Natural killer cell (primary cell): Measurements from ENCODE around the gene NXF1. TPM values are rescaled to one million over a fixed set of nuclear protein-coding genes. Genes with fewer than 3 reads are reported as not detected.

ENCODE experiments used
- ATAC-seq, 3 donors: fragments of 150-1000 bp in 2 of 3; fragments of 200-7000 bp in 1 of 3; cut with Tn5 transposase; 1 replicate in 1 of 3; 2 replicates in 2 of 3; pipeline ENCODE4 v1.10.0; 2021; ENCODE audit warnings: mild to moderate bottlenecking in 2 of 3, moderate library complexity in 2 of 3
- DNase-seq, 2 donors: peaks; one replicate each; pipeline versions ENCODE4 v3.0.0 to v3.0.0-alpha.2; 2013 to 2021; ENCODE audit warnings: mixed read lengths in 1 of 2
- H3K27ac ChIP-seq: one replicate; pipeline ENCODE4 v1.5.1; 2013; ENCODE audit warnings: mild to moderate bottlenecking, low read length
- H3K27me3 ChIP-seq: one replicate; pipeline ENCODE4 v1.6.1; 2013; ENCODE audit warnings: low read length; ENCODE audit not compliant: control insufficient read depth, insufficient read depth
- H3K36me3 ChIP-seq: one replicate; pipeline ENCODE4 v1.6.1; 2013; ENCODE audit warnings: low read length; ENCODE audit not compliant: control insufficient read depth, insufficient read depth
- H3K4me1 ChIP-seq: one replicate; pipeline ENCODE4 v1.6.1; 2013; ENCODE audit warnings: low read length; ENCODE audit not compliant: control insufficient read depth, insufficient read depth
- H3K4me3 ChIP-seq: one replicate; pipeline ENCODE4 v1.5.1; 2013; ENCODE audit warnings: low read length
- H3K9me3 ChIP-seq: one replicate; pipeline ENCODE4 v1.6.1; 2013; ENCODE audit warnings: low read length; ENCODE audit not compliant: control insufficient read depth, insufficient read depth
- H3K27ac Mint-ChIP-seq, 2 donors: one replicate each; pipeline ENCODE4 v1.8.0; 2022; ENCODE audit warnings: mild to moderate bottlenecking in 2 of 2, mixed read lengths in 2 of 2, moderate library complexity in 1 of 2
- H3K27me3 Mint-ChIP-seq, 2 donors: one replicate each; pipeline ENCODE4 v1.8.0; 2022; ENCODE audit warnings: low read depth in 2 of 2, mixed read lengths in 2 of 2
- H3K36me3 Mint-ChIP-seq: one replicate; pipeline ENCODE4 v1.8.0; 2022; ENCODE audit warnings: mixed read lengths
- H3K4me1 Mint-ChIP-seq, 2 donors: one replicate each; pipeline ENCODE4 v1.8.0; 2022; ENCODE audit warnings: mixed read lengths in 2 of 2
- H3K4me3 Mint-ChIP-seq: one replicate; pipeline ENCODE4 v1.8.0; 2022; ENCODE audit warnings: mild to moderate bottlenecking, moderate library complexity, mixed read lengths
- H3K9me3 Mint-ChIP-seq, 2 donors: one replicate each; pipeline ENCODE4 v1.8.0; 2022; ENCODE audit warnings: mixed read lengths in 2 of 2
- CTCF ChIP-seq: fragments of 200-600 bp; IDR thresholded peaks from one replicate; pipeline ENCODE4 v1.8.0; 2022; ENCODE audit warnings: antibody characterized with exemption
- WGBS: methylation state at CpG from one replicate; pipeline ENCODE4 v1.1.7; 2013; ENCODE audit warnings: missing lambda C conversion rate; ENCODE audit not compliant: insufficient coverage; 5-methylcytosine and 5-hydroxymethylcytosine counted together
- intact Hi-C: fragments of 100-400 bp; cut with micrococcal nuclease; formaldehyde crosslinking; loops from one replicate; pipeline ENCODE4 v1.14.2; 2022
- total RNA-seq, 4 donors: library from RNA; stranded (reverse); fragments of 120-200 nt in 1 of 4; gene quantifications; one replicate each; pipeline versions ENCODE4 v1.2.3 to v1.2.4, GENCODE V29; 2013 to 2022

Gene NXF1
- total RNA-seq, 3 donors from 2014 or later (not counting 1 experiment from before 2014, with no cell fraction given) = 284 to 341 (median 319) TPM

- H3K9me3 ChIP-seq = no peaks in the 10 kb centered on the region
- TF ChIP-seq CTCF = no peak
- peaks cover 18% of the 10 kb centered on the region for H3K36me3 Mint-ChIP-seq
- no peaks in the 10 kb centered on the region for H3K9me3 Mint-ChIP-seq
- H3K4me3 Mint-ChIP-seq = peak overlapping the region; percentile 35
- intact Hi-C loops = no loop called here
- no peak overlapping the region for H3K27ac ChIP-seq
- H3K4me1 Mint-ChIP-seq = peaks cover 45% of the 10 kb centered on the region in 2 donors
- no peak overlapping the region for H3K4me3 ChIP-seq
- no peaks in the 10 kb centered on the region for H3K27me3 ChIP-seq
- H3K36me3 ChIP-seq = peaks cover 33% of the 10 kb centered on the region
- peaks cover 31% of the 10 kb centered on the region for H3K4me1 ChIP-seq
- H3K27me3 Mint-ChIP-seq = no peaks in the 10 kb centered on the region
- DNase-seq (no peak), ATAC-seq (no peak)
- H3K27ac Mint-ChIP-seq = peak overlapping the region; percentile 49 to 97
Observed at GRCh38 chr11:62852523-62853188, 47.4 kb upstream of the NXF1 start.

DNA sequence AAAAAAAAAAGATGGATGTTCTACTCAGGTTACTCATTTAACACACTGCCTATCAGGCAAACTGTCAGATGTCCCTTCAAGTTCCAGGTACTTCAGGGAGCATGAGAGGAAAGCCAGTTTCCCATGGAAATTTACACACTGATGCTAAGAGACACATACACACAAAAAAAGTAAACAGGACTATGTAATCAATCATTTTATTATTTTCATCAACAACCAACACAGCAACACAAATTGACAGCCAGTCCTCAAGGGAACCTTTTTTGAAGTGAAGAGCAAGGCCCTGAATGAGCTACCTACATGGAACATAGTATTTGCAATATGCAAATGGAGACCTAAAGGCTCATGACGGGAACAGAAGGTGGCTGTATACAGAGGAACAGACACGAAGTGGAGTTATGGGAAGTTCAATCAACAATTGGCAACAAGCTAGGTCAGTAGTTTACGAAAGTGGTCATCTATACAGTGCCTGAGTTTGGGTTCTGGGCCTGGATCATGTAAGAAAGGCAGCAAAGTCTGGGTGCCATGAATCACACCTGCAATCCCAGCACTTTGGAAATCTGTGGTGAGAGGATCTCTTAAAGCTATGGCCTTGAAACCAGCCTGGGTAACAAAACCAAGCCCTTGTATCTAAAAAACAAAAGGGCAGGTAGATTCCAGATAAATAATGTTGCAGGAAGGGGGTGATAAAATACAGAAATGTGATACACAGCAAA lies 46.7 kb upstream of the NXF1 start:
- Histone ChIP-seq H3K27ac (no peak overlapping the region), H3K36me3 (peaks cover 33% of the 10 kb centered on the region), H3K9me3 (no peaks in the 10 kb centered on the region), H3K4me3 (no peak overlapping the region), H3K4me1 (peaks cover 25% of the 10 kb centered on the region), H3K27me3 (no peaks in the 10 kb centered on the region)
- DNase-seq (peak in 1 of 2 donors; percentile 20), ATAC-seq (no peak)
- intact Hi-C loops = no loop called here
- Mint-ChIP-seq H3K27ac (peak overlapping the region; percentile 16 to 64), H3K4me3 (no peak overlapping the region), H3K4me1 (peaks cover 45% of the 10 kb centered on the region in 2 donors), H3K27me3 (no peaks in the 10 kb centered on the region), H3K9me3 (no peaks in the 10 kb centered on the region), H3K36me3 (peaks cover 18% of the 10 kb centered on the region)
- 58% methylated on average over 3 of the region's 3 CpGs for WGBS
- TF ChIP-seq CTCF = no peak

DNA sequence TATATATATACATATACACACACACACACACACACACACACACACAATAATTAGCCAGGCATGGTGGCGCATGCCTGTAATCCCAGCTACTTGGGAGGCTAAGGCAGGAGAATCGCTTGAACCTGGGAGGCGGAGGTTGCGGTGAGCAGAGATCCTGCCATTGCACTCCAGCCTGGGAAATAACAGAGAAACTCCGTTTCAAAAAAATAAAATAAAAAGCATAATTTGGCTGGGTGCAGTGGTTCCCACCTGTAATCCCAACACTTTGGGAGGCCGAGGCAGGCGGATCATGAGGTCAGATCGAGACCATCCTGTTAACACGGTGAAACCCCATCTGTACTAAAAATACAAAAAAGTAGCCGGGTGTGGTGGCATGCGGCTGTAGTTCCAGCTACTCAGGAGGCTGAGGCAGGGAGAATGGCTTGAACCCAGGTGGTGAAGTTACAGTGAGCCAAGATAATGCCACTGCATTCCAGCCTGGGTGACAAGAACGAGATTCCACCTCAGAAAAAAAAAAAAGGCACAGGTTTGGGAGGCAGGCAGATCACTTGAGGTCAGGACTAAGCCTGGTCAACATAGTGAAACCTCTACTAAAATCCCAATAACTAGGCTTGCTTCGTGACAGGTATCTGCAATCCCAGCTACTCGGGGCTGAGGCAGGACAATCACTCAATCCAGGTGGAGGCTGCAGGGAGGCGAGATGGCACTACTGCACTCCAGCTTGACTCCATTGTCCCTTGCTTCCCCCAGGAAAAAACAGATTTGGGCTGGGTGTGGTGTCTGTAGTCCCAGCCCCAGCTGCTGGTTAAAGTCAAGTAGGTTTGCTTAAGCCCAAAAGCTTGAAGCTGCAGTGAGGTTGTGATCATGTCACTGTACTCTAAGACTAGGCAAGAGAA lies 45.9 kb upstream of the NXF1 start:
- Mint-ChIP-seq H3K36me3 (peaks cover 18% of the 10 kb centered on the region), H3K4me3 (no peak overlapping the region), H3K4me1 (peaks cover 40 to 41% of the 10 kb centered on the region in 2 donors), H3K27me3 (no peaks in the 10 kb centered on the region), H3K9me3 (no peaks in the 10 kb centered on the region), H3K27ac (peak overlapping the region; percentile 16 to 64)
- ATAC-seq (no peak), DNase-seq (peak in 1 of 2 donors; percentile 33)
- no peak for TF ChIP-seq CTCF
- WGBS = 77% methylated on average over 15 of the region's 15 CpGs
- intact Hi-C loops = no loop called here
- Histone ChIP-seq H3K9me3 (no peaks in the 10 kb centered on the region), H3K4me1 (peaks cover 18% of the 10 kb centered on the region), H3K36me3 (peaks cover 33% of the 10 kb centered on the region), H3K4me3 (no peak overlapping the region), H3K27me3 (no peaks in the 10 kb centered on the region), H3K27ac (no peak overlapping the region)
